SU-DHL-6 (cell line): ENCODE measurements around the gene NRXN2.

ENCODE experiments used
- EZH2phosphoT487 ChIP-seq: fragments of 200-600 bp; sonication (generic), shearing (Covaris generic); conservative IDR thresholded peaks from 2 replicates; pipeline ENCODE4 v1.6.1; 2018; ENCODE audit warnings: mild to moderate bottlenecking, antibody characterized with exemption, low read length, moderate library complexity, mixed read lengths
- TF ChIP-seq, protein P1 (sequence below): fragments of 200-600 bp; sonication (generic); IDR thresholded peaks from one replicate; pipeline ENCODE4 v1.5.1; 2017; ENCODE audit warnings: antibody characterized with exemption, mild to moderate bottlenecking, low read length, moderate library complexity; ENCODE audit not compliant: insufficient read depth, poor library complexity, severe bottlenecking

GRCh38 chr11:64620381-64620971, 102.5 kb downstream of the NRXN2 start:
- TF ChIP-seq EZH2phosphoT487, result no peak
- TF ChIP-seq, protein P1, sequence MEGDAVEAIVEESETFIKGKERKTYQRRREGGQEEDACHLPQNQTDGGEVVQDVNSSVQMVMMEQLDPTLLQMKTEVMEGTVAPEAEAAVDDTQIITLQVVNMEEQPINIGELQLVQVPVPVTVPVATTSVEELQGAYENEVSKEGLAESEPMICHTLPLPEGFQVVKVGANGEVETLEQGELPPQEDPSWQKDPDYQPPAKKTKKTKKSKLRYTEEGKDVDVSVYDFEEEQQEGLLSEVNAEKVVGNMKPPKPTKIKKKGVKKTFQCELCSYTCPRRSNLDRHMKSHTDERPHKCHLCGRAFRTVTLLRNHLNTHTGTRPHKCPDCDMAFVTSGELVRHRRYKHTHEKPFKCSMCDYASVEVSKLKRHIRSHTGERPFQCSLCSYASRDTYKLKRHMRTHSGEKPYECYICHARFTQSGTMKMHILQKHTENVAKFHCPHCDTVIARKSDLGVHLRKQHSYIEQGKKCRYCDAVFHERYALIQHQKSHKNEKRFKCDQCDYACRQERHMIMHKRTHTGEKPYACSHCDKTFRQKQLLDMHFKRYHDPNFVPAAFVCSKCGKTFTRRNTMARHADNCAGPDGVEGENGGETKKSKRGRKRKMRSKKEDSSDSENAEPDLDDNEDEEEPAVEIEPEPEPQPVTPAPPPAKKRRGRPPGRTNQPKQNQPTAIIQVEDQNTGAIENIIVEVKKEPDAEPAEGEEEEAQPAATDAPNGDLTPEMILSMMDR, result no peak
